HG03439 (cell line): ENCODE measurements around the gene PRKCB.
"Not testable (repeated sequence)": the region's sequence is repeated elsewhere in the genome, so short reads cannot be mapped to it uniquely, and the experiment has no call there.

Source experiments
- ATAC-seq: cut with Tn5 transposase; IDR thresholded peaks from one replicate; pipeline ENCODE4 v1.9.1; 2021; ENCODE audit warnings: mild to moderate bottlenecking, moderate library complexity; ENCODE audit not compliant: unreplicated experiment

PRKCB gene

DNA sequence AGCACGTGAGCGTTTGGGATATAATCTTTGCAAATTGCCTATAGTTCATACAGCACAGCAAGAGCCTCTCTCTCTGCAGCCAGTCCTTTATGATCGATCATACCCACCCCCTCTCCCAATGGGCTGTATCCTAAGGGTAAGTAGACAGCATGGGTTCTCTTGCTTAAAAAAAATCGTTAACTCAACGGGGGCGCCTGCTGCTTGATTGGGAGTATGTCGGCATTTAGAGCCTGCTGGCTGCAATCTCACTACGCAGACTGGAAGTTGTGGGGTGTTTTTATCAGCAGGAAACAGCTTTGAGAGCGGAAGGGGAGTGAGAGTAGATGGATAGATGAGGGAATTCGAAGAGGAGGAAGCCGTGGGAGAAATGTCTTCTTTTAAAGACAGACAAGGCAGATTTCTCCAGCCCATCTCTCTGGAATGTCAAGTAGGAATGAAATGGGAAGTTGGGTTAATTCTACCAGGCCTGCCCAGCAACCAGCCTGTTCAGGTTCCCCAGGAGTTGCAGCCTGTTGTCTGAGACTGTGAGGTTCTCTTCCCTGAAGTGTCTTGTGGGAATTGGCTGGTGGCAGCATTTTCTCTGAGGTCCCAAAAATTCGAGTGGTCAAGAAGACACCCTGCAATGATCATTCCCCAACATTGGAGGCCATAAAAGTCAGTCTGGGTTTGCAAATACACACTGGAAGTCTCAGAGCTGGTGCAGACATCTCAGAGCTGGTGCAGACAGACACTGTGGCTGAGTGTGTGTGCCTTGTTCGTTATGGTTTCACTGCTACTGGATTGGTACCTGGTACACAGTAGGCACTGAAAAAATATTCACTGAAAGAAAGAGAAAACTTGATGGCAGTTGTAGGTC, 65.6 kb downstream of the PRKCB start:
- ATAC-seq = no peak

DNA sequence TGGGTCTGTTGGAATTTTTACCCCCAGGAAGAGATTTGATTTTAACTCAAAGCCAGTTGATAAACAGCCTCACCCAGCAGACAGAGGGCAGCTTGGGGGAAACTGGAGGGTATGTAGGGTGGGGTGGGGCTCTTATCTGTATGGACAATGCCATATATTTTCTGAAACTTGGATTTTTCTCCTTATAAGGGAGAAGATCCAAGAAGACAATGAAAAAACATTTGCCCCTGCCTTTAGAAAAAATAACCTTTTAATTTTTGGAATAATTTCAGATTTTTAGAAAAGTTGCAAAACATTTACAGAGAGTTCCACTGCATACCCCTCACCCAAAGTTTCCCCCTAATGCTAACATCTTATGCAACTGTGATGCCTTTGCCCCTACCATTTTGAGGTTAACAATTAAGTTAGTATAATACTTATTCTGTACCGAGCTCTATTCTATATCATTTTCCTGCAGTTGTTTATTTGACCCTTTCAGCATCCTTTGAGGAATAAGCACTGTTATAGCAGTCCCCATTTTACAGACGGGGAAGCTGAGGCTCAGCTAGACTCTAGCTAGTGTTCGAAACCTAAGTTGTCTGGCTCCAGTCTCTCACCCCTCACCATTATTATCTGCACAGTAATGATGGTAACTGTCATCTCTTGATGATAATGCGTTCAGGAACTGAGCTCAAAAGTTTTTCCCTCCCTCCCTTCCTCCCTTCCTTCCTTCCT, 66.4 kb downstream of the PRKCB start:
- no peak for ATAC-seq

DNA sequence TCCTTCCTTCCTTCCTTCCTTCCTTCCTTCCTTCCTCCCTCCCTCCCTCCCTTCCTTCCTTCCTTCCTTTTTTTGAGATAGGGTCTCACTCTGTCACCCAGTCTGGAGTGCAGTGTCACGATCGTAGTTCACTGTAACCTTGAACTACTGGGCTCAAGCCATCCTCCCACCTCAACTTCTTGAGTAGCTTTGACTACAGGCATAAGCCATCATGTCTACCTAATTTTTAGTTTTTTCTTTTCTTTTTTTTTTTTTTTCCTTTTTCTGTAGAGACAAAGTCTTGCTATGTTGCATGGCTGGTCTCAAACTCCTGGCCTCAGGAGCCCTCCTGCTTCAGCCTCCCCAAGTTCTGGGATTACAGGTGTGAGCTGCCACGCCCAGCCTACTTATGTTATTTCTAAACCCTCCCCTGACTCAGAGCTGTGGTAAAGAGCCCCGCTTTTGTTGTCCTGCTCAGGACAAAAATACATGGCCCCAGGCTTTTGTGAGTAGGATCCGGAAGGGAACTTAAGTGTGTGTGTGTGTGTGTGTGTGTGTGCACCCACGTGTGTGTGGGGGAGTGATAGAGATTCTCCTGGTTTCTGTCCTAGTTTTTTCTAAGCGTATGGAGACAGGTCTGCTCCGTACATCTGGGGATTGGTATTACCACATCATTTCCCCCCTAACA, 67.1 kb downstream of the PRKCB start:
- ATAC-seq = no peak

DNA sequence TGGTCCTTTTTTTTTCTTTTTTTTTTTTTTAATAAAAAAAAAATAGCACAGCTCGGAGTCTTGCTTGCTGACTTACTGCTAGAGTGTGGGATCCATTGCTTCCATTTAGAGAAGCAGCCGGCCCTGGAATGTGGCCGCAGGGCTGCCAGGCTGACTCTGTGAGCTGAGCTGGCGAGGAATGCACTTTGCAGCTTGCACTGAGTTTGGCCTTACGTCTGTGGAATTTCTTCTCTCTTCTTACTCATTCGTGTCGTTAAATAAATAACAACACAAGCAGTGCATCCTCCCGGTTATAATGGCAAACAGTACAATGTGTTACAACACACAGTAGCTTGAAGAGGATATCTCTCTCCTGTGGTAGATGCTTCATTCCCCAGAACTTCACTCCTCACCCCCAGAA, 69.2 kb downstream of the PRKCB start:
- ATAC-seq = no peak

DNA sequence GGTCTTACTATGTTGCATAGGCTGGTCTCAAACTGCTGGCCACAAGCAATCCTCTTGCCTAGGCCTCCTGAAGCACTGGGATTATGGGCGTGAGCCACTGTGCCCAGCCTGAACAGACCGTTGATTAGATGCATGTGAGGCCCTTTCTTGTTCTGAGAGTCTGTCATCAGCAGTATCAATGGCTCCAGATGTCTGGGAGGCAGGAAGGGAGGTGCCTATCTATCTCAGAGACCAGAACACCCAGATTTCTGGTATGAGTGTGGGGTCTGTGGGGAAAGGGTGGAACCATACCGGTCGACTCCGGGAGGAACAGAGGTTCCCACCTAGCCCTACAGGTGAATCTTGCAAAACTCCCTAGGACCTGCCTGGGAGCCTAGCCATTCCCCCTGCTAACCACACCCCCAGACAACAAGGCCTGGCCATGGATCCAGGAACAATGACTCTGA, 71.7 kb downstream of the PRKCB start:
- no peak for ATAC-seq

DNA sequence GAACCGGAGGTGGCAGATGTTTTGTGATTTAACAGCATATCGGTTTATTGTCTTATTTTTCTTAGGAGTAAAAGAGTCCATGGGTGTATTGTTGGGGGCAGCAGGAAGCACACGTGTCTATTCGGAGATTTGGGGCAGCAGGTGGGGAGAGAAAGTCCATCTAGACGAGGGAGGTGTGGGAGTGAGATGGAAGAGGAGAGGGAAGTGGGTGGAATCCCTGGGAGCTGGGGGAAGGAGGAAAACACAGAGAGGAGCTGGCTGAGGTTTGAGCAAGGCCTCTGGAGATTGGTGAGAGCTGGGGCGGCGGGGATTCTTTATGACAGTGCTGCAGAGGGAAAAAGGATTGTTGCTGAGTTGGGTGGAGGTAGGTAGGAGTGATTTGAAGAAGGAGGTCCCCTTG, 72.1 kb downstream of the PRKCB start:
- no peak for ATAC-seq

DNA sequence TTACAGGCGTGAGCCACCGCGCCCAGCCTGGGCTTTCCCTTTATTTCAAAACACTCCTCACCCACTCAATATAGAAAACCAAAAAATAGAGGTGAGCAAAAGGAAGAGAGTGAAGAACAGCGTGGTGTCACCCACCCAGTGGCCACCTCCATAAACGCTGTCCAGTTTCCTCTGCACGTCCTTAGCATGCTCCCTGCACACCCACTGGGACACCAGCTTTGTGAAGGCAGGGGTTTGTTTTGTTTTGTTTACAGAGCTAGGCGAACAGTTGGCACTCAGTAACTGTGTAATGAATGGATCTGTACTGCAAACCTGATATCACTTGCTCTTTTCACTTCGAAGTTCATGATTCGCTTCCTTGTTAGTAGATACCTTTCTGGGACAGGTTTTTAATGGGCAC, 73.0 kb downstream of the PRKCB start:
- ATAC-seq = no peak

DNA sequence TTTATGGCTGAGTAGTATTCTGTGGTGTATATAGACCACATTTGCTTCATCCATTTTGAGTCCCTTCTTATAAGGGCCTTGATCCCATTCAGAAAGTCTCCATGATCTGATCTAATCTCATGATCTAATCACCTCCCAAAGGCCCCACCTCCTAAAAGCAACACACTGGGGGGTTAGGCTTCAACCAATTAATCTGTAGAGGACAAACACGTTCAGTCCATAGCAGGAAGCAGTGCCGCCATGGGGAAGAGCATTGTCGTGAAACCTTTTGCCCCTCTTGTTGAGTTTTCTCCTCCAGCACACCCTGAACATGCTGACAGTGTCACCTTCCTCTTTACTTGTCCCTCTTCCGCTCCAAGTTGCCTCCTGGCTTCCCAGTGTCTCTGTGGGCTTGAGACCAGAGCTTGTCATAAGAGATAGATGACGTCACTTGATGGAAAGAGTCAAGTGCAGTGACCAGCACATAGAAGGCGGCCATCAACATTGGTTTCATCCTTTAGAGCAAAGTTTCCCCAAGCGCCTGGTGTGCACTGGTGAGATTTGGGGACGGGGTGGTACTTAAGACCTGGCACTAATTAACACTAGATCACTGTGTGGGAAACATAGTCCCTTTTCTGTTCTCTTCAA, 74.1 kb downstream of the PRKCB start:
- ATAC-seq = no peak

DNA sequence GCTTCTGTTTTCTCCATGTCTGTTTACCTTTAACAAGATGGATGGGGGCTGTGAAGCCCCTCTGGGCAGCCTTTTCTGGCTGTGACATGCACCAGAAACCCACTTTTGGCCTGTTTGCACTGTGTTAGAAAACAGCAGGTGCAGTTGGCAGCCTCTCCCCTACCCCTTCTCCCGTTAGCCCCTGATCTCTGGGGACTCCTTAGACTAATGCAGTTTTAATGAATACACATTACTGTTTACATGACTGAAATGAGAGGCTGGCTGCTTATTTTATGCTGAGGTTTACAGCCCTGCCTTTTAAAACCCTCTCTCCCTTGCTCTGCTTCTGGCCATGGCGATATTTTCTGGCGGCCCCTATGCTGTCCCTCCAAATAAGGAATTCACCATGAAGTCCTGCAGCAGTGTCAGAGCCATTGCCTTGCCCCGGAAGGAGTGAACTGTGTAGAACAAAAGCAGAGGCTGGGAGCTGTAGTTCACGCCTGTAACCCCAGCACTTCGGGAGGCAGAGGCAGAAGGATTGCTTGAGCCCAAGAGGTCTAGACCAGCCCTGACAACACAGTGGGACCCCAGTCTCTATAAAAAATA, 79.3 kb downstream of the PRKCB start:
- ATAC-seq = no peak

DNA sequence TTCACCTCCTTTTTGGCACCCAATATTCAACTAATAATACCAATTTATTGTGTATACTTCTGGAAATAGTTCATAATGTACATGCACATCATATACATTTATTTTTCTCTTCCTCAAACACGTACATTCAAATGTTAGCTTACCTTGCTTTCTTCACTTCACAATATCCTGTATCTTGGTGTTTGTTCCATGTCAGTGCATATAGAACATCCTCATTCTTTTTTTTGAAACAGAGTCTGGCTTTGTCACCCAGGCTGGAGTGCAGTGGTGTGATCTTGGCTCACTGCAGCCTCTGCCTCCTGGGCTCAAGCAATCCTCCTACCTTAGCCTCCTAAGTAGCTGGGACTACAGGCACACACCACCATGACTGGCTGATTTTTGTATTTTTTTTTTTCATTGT, 80.8 kb downstream of the PRKCB start:
- not testable (repeated sequence) for ATAC-seq

DNA sequence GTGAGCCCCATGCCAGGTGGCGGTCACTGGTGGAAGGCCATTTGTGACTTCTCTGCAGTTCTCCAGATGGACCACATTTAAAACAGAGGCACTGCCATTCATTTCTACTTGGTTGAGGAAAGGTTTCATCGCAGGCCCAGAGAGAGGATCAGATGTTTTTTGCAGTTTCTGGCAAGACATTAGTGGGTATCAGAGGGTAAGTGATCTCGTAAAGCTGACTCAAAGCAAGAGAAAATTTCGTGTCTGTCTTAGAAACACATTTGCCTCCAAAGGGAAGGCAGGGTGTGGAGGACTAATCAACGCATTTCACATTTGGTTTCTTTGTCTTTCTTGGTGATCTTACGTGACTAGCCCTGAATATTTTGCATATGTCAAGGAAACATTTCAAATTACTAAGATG, 81.8 kb downstream of the PRKCB start:
- no peak for ATAC-seq

DNA sequence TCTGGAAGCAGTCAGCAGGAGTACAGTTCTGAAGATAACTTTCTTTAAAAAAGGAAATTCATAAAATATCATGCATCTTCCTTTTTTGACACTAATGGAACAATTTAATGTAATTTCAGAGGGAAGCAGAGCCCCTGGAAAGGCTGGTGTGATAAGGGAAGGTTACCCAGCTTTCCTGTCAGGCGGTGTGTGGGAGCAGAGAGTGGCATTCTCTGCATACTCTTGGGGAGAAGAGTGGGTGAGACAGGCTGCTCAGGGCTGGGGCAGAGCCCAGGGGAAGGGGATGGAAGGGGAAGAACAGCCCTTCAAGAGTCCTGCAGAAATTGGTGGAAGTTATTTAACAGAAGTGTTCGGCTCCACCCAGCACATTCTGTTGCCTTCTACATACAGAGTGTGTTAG, 84.7 kb downstream of the PRKCB start:
- no peak for ATAC-seq

DNA sequence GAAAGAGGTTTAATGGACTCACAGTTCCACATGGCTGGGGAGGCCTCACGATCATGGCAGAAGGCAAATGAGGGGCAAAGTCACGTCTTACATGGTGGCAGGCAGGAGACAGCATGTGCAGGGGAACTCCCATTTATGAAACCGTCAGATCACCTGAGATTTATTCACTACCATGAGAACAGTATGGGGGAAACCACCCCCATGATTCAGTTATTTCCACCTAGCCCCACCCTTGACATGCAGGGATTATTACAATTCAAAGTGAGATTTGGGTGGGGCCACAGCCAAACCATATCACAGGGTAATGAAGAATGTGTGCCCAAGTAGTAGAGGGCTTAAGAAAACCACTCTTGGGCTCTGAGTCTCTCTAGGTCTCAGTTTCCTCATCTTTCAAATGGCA, 85.1 kb downstream of the PRKCB start:
- ATAC-seq = no peak

DNA sequence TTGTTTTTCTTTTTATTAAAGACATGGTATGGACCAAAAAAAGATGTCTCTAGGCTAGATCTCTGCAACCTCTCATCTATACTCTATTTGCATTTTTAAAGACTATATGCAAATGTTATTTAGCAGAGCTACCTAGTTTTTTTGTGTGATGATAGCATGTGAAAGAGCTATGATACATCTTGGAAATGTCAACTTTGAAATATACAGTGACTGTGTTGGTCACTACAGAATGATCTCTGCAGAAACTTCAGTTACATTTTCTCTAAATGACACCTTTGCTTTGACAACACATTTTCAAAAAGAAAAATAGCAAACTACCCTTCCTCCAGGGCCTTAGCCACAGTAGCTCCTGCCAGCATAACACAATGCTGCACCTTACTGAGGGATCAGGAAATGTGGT, 86.6 kb downstream of the PRKCB start:
- no peak for ATAC-seq

DNA sequence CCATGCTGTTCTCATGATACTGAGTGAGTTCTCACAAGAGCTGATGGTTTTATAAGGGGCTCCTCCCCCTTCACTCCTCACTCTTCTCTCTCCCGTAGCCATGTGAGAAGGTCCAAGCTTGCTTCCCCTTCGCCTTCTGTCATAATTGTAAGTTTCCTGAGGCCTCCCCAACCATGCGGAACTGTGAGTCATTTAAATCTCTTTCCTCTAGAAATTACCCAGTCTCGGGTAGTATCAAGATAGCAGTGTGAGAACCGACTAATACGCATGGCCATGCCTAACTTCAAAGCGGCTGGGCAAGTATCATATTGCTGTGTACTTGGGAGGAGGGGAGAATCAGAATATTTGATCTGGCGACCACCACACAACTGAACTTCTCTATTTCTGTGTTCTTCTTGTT, 88.3 kb downstream of the PRKCB start:
- ATAC-seq = no peak

DNA sequence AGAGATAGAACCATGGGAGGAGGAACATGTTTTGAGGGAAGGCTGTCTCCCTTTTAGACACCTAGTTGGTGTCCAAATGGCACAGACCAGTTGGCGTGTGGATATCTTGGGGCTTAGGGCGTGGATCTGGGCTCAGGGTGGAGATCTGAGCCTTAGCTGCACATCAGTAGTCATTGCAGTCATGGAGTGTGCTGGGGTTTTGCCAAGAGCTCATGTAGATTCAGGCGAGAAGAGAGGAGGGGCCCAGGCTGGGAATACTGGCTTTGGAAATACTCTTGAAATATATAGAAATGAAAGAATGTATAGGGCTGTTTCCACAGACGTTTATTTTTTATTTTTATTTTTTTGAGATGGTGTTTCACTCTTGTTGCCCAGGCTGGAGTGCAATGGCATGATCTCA, 92.0 kb downstream of the PRKCB start:
- no peak for ATAC-seq

DNA sequence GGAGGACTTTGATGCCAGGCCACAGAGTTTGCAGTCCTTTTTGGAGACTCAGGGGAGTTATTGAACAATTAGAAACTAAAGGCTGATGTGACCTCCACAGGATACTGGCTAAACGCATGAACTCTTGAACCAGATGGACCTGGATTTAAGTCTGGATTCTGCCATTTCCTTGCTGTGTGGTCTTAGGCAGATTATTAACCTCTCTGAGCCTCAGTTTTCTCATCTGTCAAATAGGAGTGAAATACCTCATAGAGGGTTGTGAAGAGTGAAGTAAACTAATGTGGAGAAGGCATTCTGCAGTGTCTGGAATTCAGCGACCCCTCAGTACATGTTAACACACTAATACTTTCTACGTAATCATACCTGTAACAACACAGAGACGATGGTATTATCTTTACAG, 93.5 kb downstream of the PRKCB start:
- ATAC-seq = no peak

DNA sequence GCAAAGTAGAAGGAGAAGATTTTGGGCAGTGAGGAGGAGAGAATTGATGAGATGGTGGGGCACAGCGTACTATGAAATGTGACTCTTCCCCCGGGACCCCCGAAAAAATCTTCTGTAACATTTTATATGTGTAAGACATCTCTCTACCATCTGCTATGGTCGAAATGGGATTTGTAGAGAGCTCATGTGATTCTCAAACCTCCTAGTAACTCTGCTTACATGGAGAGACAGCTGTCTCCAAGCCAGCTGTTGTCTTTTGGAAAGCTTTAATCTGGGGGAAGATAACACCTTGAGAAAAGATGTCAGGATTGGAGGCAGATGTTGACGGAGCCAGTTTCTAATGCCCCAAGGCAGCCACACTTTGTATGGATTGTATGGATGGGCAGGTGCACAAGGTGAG, 94.1 kb downstream of the PRKCB start:
- ATAC-seq = no peak

DNA sequence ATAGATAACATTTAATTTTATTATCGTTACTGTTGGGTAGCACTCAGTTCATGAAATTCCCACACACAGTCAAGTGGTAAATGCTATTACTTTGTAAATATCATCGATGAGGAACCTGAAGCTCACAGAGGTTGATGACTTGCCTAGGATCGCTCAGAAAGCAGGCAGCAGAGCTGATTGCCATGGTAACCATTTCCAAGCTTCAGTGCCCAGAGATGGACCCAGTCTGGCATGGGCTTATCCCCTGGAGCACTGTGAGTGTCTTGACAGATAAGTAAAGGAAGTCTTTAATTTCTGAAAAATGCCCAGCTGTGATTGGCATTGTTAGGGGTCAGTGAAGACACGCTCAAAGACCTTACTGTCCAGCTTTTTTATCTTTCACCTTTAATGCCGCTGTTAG, 95.0 kb downstream of the PRKCB start:
- ATAC-seq = no peak

DNA sequence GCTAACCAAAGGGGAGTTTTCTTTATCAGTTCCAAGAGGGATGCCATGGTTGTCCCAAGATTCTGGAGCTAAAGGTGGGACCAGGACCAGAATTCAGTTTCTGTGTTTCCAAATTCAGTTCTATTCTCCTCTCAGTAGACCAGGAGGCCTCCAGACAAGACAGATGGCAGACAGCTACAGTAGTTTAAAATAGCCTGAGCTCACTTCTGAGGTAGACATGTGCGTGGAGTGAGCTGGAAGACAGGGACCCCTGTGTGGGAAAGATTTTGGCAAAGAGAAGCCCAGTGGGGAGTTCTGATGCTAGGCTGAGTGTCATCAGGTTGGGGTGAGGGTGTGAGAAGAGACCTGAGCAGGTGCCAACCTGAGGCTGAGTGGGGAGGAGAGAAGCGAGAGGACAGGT, 95.4 kb downstream of the PRKCB start:
- no peak for ATAC-seq

DNA sequence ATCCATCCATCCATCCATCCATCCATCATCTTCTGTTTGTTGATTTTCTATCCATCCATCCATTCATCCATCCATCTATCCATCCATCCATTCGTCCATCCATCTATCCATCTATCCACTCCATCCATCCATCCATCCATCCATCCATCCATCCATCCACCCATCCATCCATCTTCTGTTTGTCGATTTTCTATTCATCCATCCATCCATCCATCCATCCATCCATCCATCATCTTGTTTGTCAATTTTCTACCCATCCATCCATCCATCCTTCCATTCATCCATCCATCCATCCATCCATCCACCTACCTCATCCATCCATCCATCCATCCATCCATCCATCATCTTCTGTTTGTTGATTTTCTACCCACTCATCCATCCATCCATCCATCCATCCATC, 97.9 kb downstream of the PRKCB start:
- not testable (repeated sequence) for ATAC-seq
